Astrocyte (in vitro differentiated cells and primary cell): ENCODE measurements around the gene AKR1D1. TPM values are rescaled to one million over a fixed set of nuclear protein-coding genes. Genes with fewer than 3 reads are reported as not detected.

Source experiments
- DNase-seq: peaks from one replicate; pipeline ENCODE4 v3.0.0-alpha.2; 2010; ENCODE audit warnings: low read depth
- FAIRE-seq: peaks from 2 replicates; lab custom pipeline; 2011; peaks lifted over from hg19 to GRCh38; lab: Jason Lieb, UNC
- H2AFZ ChIP-seq: 2 replicates; pipeline ENCODE4 v1.6.0; 2012; ENCODE audit warnings: low read depth, low read length, inconsistent platforms
- H3K27ac ChIP-seq: 2 replicates; pipeline ENCODE4 v1.5.1; 2011; ENCODE audit warnings: low read depth, low read length, inconsistent platforms
- H3K27me3 ChIP-seq: 2 replicates; pipeline ENCODE4 v1.6.0; 2011; ENCODE audit warnings: low read length, inconsistent platforms; ENCODE audit not compliant: insufficient read depth
- H3K36me3 ChIP-seq: 2 replicates; pipeline ENCODE4 v1.5.1; 2011; ENCODE audit warnings: low read length, inconsistent platforms; ENCODE audit not compliant: insufficient read depth
- H3K4me1 ChIP-seq: 2 replicates; pipeline ENCODE4 v1.5.1; 2011; ENCODE audit warnings: low read length, inconsistent platforms; ENCODE audit not compliant: insufficient read depth
- H3K4me2 ChIP-seq: 2 replicates; pipeline ENCODE4 v1.6.0; 2012; ENCODE audit warnings: low read length, inconsistent platforms
- H3K4me3 ChIP-seq: 2 replicates; pipeline ENCODE4 v1.5.1; 2011; ENCODE audit warnings: low read depth, mild to moderate bottlenecking, low read length, inconsistent platforms; ENCODE audit not compliant: insufficient read depth
- H3K79me2 ChIP-seq: 2 replicates; pipeline ENCODE4 v1.6.0; 2012; ENCODE audit warnings: mild to moderate bottlenecking, low read length, inconsistent platforms; ENCODE audit not compliant: insufficient read depth
- H3K9ac ChIP-seq: 2 replicates; pipeline ENCODE4 v1.6.0; 2012; ENCODE audit warnings: mild to moderate bottlenecking, low read length, inconsistent platforms
- H3K9me3 ChIP-seq: 2 replicates; pipeline ENCODE4 v1.5.1; 2012; ENCODE audit warnings: low read depth, mild to moderate bottlenecking, low read length, inconsistent platforms; ENCODE audit not compliant: insufficient read depth
- H4K20me1 ChIP-seq: 2 replicates; pipeline ENCODE4 v1.6.0; 2012; ENCODE audit warnings: low read length, inconsistent platforms; ENCODE audit not compliant: insufficient read depth
- H3K27ac Mint-ChIP-seq: one replicate; pipeline ENCODE4 v1.8.0; 2021; ENCODE audit warnings: mild to moderate bottlenecking, mixed read lengths; ENCODE audit not compliant: unreplicated experiment
- H3K27me3 Mint-ChIP-seq: one replicate; pipeline ENCODE4 v1.8.0; 2021; ENCODE audit warnings: low read depth, mixed read lengths; ENCODE audit not compliant: unreplicated experiment
- H3K36me3 Mint-ChIP-seq: one replicate; pipeline ENCODE4 v1.8.0; 2021; ENCODE audit warnings: low read depth, mixed read lengths; ENCODE audit not compliant: unreplicated experiment
- H3K4me1 Mint-ChIP-seq: one replicate; pipeline ENCODE4 v1.8.0; 2021; ENCODE audit warnings: low read depth, mixed read lengths; ENCODE audit not compliant: unreplicated experiment
- H3K4me3 Mint-ChIP-seq: one replicate; pipeline ENCODE4 v1.8.0; 2021; ENCODE audit warnings: mild to moderate bottlenecking, moderate library complexity, mixed read lengths; ENCODE audit not compliant: unreplicated experiment
- H3K9me3 Mint-ChIP-seq: one replicate; pipeline ENCODE4 v1.8.0; 2021; ENCODE audit warnings: mild to moderate bottlenecking, mixed read lengths; ENCODE audit not compliant: unreplicated experiment
- CTCF ChIP-seq: IDR thresholded peaks from 2 replicates; pipeline ENCODE4 v1.5.1; 2011; ENCODE audit warnings: low read depth, mild to moderate bottlenecking, inconsistent platforms, low read length, moderate library complexity; ENCODE audit not compliant: insufficient read depth
- EZH2 ChIP-seq: IDR thresholded peaks from 2 replicates; pipeline ENCODE4 v1.6.1; 2012; ENCODE audit warnings: mild to moderate bottlenecking, low read length, inconsistent platforms; ENCODE audit not compliant: insufficient read depth
- total RNA-seq: library from RNA; stranded (reverse); gene quantifications from 2 replicates; pipeline ENCODE4 v1.2.1, GENCODE V29; 2021

AKR1D1 gene
- total RNA-seq, 1 donor from 2014 or later: not detected

- no peak overlapping the region for H3K4me3 ChIP-seq
- FAIRE-seq (no peak), DNase-seq (peak; percentile 23)
- H2AFZ ChIP-seq: no peak overlapping the region
- H3K4me1 Mint-ChIP-seq: peaks cover 24% of the 10 kb centered on the region
- no peaks in the 10 kb centered on the region for H3K4me1 ChIP-seq
- H3K27ac Mint-ChIP-seq: peak overlapping the region; percentile 45
- no peaks in the 10 kb centered on the region for H3K9me3 Mint-ChIP-seq
- TF ChIP-seq EZH2 (no peak), CTCF (no peak)
- no peak overlapping the region for H3K4me2 ChIP-seq
- no peaks in the 10 kb centered on the region for H4K20me1 ChIP-seq
- no peak overlapping the region for H3K27ac ChIP-seq
- peaks cover 6% of the 10 kb centered on the region for H3K27me3 ChIP-seq
- no peaks in the 10 kb centered on the region for H3K36me3 ChIP-seq
- no peaks in the 10 kb centered on the region for H3K79me2 ChIP-seq
- H3K27me3 Mint-ChIP-seq: no peaks in the 10 kb centered on the region
- H3K4me3 Mint-ChIP-seq: no peak overlapping the region
- H3K9me3 ChIP-seq: no peaks in the 10 kb centered on the region
- no peak overlapping the region for H3K9ac ChIP-seq
- no peaks in the 10 kb centered on the region for H3K36me3 Mint-ChIP-seq
Measured at GRCh38 chr7:138029941-138030340, 46.3 kb upstream of the AKR1D1 start.

GRCh38 chr7:138030679-138031351 lies 45.4 kb upstream of the AKR1D1 start:
- no peak overlapping the region for H3K4me3 Mint-ChIP-seq
- no peaks in the 10 kb centered on the region for H3K27me3 Mint-ChIP-seq
- Histone ChIP-seq H2AFZ (no peak overlapping the region), H3K27me3 (peaks cover 6% of the 10 kb centered on the region), H3K27ac (no peak overlapping the region), H3K4me1 (no peaks in the 10 kb centered on the region), H3K9ac (no peak overlapping the region), H3K36me3 (no peaks in the 10 kb centered on the region), H4K20me1 (no peaks in the 10 kb centered on the region), H3K79me2 (no peaks in the 10 kb centered on the region), H3K4me2 (no peak overlapping the region), H3K4me3 (no peak overlapping the region), H3K9me3 (no peaks in the 10 kb centered on the region)
- no peak for FAIRE-seq
- H3K36me3 Mint-ChIP-seq: no peaks in the 10 kb centered on the region
- no peak for TF ChIP-seq EZH2
- TF ChIP-seq CTCF: no peak
- H3K27ac Mint-ChIP-seq: peak overlapping the region; percentile 55
- peaks cover 24% of the 10 kb centered on the region for H3K4me1 Mint-ChIP-seq
- DNase-seq: peak; percentile 16
- H3K9me3 Mint-ChIP-seq: no peaks in the 10 kb centered on the region

DNA sequence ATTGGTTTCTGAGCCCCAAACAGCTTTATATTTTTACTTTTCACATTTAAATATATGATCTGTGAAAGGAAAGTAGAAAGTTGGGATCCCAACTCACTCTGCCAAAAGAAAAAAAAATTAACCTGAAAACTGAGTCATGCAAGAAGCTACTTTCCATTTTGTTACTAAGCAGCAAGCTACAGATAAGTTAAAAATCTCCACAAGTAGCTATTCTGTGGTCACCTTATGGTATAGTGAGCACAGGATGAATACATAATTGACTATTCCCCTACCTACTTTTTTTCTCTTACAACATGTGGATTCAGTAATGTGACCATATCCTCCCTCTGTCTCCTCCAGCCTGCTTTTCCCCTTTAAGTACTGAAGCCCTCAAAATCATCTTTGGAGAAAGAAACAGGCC lies 44.1 kb upstream of the AKR1D1 start:
- no peak overlapping the region for H3K4me3 ChIP-seq
- H3K27ac ChIP-seq: no peak overlapping the region
- H3K9me3 ChIP-seq: no peaks in the 10 kb centered on the region
- no peak overlapping the region for H3K9ac ChIP-seq
- H4K20me1 ChIP-seq: no peaks in the 10 kb centered on the region
- DNase-seq (peak; percentile 47), FAIRE-seq (no peak)
- H3K27ac Mint-ChIP-seq: peak overlapping the region; percentile 38
- no peak overlapping the region for H3K4me2 ChIP-seq
- H3K9me3 Mint-ChIP-seq: no peaks in the 10 kb centered on the region
- no peaks in the 10 kb centered on the region for H3K4me1 ChIP-seq
- H3K4me1 Mint-ChIP-seq: peaks cover 24% of the 10 kb centered on the region
- no peaks in the 10 kb centered on the region for H3K36me3 ChIP-seq
- TF ChIP-seq EZH2: no peak
- TF ChIP-seq CTCF: no peak
- H3K27me3 Mint-ChIP-seq: no peaks in the 10 kb centered on the region
- H3K79me2 ChIP-seq: no peaks in the 10 kb centered on the region
- peaks cover 6% of the 10 kb centered on the region for H3K27me3 ChIP-seq
- no peak overlapping the region for H3K4me3 Mint-ChIP-seq
- H3K36me3 Mint-ChIP-seq: no peaks in the 10 kb centered on the region
- no peak overlapping the region for H2AFZ ChIP-seq
